Mesothelial cell of epicardium (in vitro differentiated cells): Measurements from ENCODE around the gene RALGPS2. TPM values are rescaled to one million over a fixed set of nuclear protein-coding genes. Genes with fewer than 3 reads are reported as not detected.

ENCODE experiments used
- DNase-seq, 2 experiments: peaks; one replicate each; pipeline ENCODE4 v3.0.0; 2021; ENCODE audit warnings: low spot score in 2 of 2; ENCODE audit not compliant: unreplicated experiment in 2 of 2
- H3K27ac Mint-ChIP-seq: 2 replicates; pipeline ENCODE4 v1.8.0; 2021; ENCODE audit warnings: mixed read lengths
- H3K27me3 Mint-ChIP-seq: 2 replicates; pipeline ENCODE4 v1.8.0; 2021; ENCODE audit warnings: low read depth, mixed read lengths
- H3K36me3 Mint-ChIP-seq: 2 replicates; pipeline ENCODE4 v1.8.0; 2021; ENCODE audit warnings: mixed read lengths
- H3K4me1 Mint-ChIP-seq: 2 replicates; pipeline ENCODE4 v1.8.0; 2021; ENCODE audit warnings: mixed read lengths
- H3K4me3 Mint-ChIP-seq: 2 replicates; pipeline ENCODE4 v1.8.0; 2021; ENCODE audit warnings: mild to moderate bottlenecking, moderate library complexity, mixed read lengths
- H3K9me3 Mint-ChIP-seq: 2 replicates; pipeline ENCODE4 v1.8.0; 2021; ENCODE audit warnings: mixed read lengths
- CTCF ChIP-seq: fragments of 200-600 bp; sonication (generic); IDR thresholded peaks from one replicate; pipeline ENCODE4 v1.5.0; 2021; ENCODE audit warnings: antibody characterized with exemption; ENCODE audit not compliant: unreplicated experiment
- total RNA-seq: library from RNA; stranded (reverse); gene quantifications from 3 replicates; pipeline ENCODE4 v1.2.1, GENCODE V29; 2021

Gene RALGPS2
- total RNA-seq, 1 donor from 2014 or later, result 50.9 TPM

GRCh38 chr1:178862864-178863263, 137.8 kb downstream of the RALGPS2 start:
- no peaks in the 10 kb centered on the region for H3K27me3 Mint-ChIP-seq
- no peaks in the 10 kb centered on the region for H3K9me3 Mint-ChIP-seq
- TF ChIP-seq CTCF, result no peak
- DNase-seq, result no peak
- peaks cover 16% of the 10 kb centered on the region for H3K4me1 Mint-ChIP-seq
- no peak overlapping the region for H3K27ac Mint-ChIP-seq
- no peak overlapping the region for H3K4me3 Mint-ChIP-seq
- H3K36me3 Mint-ChIP-seq, result peaks cover 23% of the 10 kb centered on the region

GRCh38 chr1:178864326-178864725, 139.3 kb downstream of the RALGPS2 start:
- Mint-ChIP-seq H3K9me3 (no peaks in the 10 kb centered on the region), H3K4me1 (peaks cover 22% of the 10 kb centered on the region), H3K36me3 (peaks cover 20% of the 10 kb centered on the region), H3K4me3 (no peak overlapping the region), H3K27me3 (no peaks in the 10 kb centered on the region), H3K27ac (peak overlapping the region; percentile 23)
- DNase-seq, result no peak
- TF ChIP-seq CTCF, result no peak

- DNase-seq, result no peak
- no peak overlapping the region for H3K4me3 Mint-ChIP-seq
- peaks cover 8% of the 10 kb centered on the region for H3K36me3 Mint-ChIP-seq
- H3K4me1 Mint-ChIP-seq, result peaks cover 51% of the 10 kb centered on the region
- no peaks in the 10 kb centered on the region for H3K9me3 Mint-ChIP-seq
- TF ChIP-seq CTCF, result no peak
- H3K27ac Mint-ChIP-seq, result no peak overlapping the region
- H3K27me3 Mint-ChIP-seq, result no peaks in the 10 kb centered on the region
These were observed 142.6 kb downstream of the RALGPS2 start for GRCh38 chr1:178867670-178868069.

- peak overlapping the region; percentile 51 for H3K27ac Mint-ChIP-seq
- H3K4me3 Mint-ChIP-seq, result no peak overlapping the region
- peaks cover 51% of the 10 kb centered on the region for H3K4me1 Mint-ChIP-seq
- H3K36me3 Mint-ChIP-seq, result peaks cover 8% of the 10 kb centered on the region
- H3K27me3 Mint-ChIP-seq, result no peaks in the 10 kb centered on the region
- no peak for DNase-seq
- TF ChIP-seq CTCF, result no peak
- no peaks in the 10 kb centered on the region for H3K9me3 Mint-ChIP-seq
These were observed 143.7 kb downstream of the RALGPS2 start for GRCh38 chr1:178868706-178869105.

- Mint-ChIP-seq H3K4me3 (peak overlapping the region; percentile 5), H3K27me3 (no peaks in the 10 kb centered on the region), H3K9me3 (no peaks in the 10 kb centered on the region), H3K27ac (peak overlapping the region; percentile 51), H3K36me3 (peaks cover 8% of the 10 kb centered on the region), H3K4me1 (peaks cover 49% of the 10 kb centered on the region)
- TF ChIP-seq CTCF, result no peak
- no peak for DNase-seq
These were observed 144.2 kb downstream of the RALGPS2 start for GRCh38 chr1:178869119-178869697.

- TF ChIP-seq CTCF, result no peak
- H3K4me1 Mint-ChIP-seq, result peaks cover 45% of the 10 kb centered on the region
- H3K9me3 Mint-ChIP-seq, result no peaks in the 10 kb centered on the region
- no peak for DNase-seq
- H3K4me3 Mint-ChIP-seq, result no peak overlapping the region
- peaks cover 4% of the 10 kb centered on the region for H3K36me3 Mint-ChIP-seq
- no peak overlapping the region for H3K27ac Mint-ChIP-seq
- H3K27me3 Mint-ChIP-seq, result no peaks in the 10 kb centered on the region
These were observed 145.2 kb downstream of the RALGPS2 start for GRCh38 chr1:178870221-178870620.
